ENCODE data around the gene NTN1.
A peak's percentile ranks its signal among the peaks of the same experiment; 100 is the strongest.
"Not testable (repeated sequence)": the region's sequence is repeated elsewhere in the genome, so short reads cannot be mapped to it uniquely, and the experiment has no call there.

NTN1 gene

DNA sequence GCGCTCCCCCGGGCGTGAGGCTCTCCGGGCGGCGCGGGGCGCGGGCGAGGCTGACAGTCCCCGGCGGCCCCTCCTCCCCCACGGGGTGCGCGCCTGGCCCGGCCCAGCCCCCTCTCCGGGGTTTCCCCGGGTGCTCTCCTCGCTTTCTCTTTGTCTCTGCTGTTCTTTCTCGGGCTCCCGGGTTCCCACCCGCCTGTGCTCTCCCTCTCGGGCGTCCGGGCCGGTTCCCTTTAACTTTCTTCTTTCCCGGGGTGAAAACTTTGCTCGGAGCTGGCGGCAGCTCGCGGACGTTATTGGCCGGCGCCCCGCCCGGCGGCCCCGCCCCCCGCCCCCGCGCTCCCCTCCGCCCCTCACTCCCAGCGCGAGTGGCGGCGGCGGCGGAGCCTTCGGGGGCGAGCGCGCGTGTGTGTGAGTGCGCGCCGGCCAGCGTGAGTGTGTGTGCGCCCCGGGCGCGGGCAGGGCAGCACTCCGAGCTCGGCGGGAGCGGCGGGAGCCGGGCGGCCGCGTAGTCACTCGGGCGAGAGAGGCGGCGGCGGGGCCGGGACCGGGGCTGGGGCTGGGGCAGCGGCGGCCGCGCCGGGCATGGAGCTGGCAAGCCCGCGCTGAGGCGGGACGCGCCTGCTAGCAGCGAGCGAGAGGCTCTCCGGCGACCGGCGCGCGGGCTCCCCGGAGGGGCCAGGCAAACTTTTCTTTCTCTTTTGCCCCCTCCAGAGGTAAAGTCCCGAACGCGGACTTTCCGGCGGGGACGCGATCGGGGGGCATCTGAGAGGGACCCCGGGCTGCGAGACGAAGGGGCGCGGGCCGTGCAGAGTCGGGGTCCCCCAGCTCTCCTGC is at the start of gene NTN1:
TSS of gene NTN1 (plus strand) at position 353 of the 834 bp plus-strand sequence. CDS start 864 bp downstream, outside the sequence.
- DNase-seq (ENCODE audit: low read depth) = no peak

- DNase-seq (ENCODE audit: low read depth) = no peak
Measured at GRCh38 chr17:8975091-8975725, 46.1 kb upstream of the NTN1 start.

- DNase-seq (ENCODE audit: low read depth) = no peak
Measured at GRCh38 chr17:8976638-8977037, 44.7 kb upstream of the NTN1 start.

DNA sequence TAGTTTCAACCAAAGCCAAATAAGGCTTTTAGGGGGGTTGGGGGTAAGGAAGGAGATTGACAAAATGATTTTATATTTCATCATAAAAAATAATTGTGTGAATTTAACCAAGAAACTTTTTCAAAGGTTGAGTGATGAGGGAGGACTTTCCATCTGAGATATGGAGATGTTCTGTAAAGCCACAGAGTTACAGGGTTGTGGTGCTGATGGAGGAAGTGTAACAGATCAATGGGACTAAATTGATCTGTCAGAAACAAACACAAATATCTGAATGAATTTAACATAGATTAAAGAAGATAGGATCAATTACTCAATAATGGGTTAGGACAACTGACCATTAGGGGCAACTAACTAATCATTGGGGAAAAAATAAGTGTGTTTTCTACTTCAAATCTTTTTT is 41.6 kb upstream of the NTN1 start:
- no peak for DNase-seq (ENCODE audit: low read depth)

GRCh38 chr17:8981443-8981842 is 39.9 kb upstream of the NTN1 start:
- DNase-seq (ENCODE audit: low read depth) = no peak

GRCh38 chr17:8984225-8984624 is 37.1 kb upstream of the NTN1 start:
- not testable (repeated sequence) for DNase-seq (ENCODE audit: low read depth)

- DNase-seq (ENCODE audit: low read depth) = no peak
Measured at GRCh38 chr17:8985054-8985701, 36.1 kb upstream of the NTN1 start.

GRCh38 chr17:8986295-8986694 is 35.0 kb upstream of the NTN1 start:
- no peak for DNase-seq (ENCODE audit: low read depth)

GRCh38 chr17:8988263-8988935 is 32.9 kb upstream of the NTN1 start:
- not testable (repeated sequence) for DNase-seq (ENCODE audit: low read depth)

DNA sequence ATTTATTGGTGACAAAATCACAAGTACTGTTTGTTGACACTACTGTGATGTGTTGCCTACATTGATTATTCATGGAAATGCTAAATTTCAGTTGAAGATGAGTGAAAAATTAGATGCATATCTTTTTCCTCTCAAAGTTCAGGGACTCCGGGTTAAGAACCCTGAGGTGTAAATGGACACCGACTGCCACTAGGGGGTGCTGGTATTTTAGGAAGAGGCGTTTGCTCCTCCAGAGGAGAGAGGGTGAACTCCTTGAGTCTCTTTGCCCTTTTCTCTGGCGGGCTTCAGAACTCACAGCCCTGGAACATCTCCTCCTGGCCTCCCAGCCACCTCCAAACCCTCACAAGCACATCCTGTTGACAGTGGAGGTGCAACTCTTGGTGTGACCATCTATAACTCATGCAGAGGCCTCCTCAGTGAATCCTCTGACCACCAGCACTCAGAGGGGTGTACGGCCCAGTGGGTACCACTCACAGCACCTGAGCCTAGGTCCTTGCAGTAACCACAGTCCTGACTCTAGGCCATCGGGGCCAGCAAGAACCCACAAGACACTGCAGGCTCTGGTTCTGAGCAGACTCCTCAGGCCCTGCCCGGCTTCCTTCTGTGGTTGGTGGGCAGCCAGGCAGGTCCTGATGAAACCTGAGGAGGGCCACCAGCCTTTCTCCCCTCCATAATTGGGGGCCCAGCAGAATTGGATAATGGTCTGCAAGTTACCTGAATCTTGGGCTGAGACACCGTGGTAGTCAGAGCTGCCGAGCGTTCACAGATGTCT is 29.6 kb upstream of the NTN1 start:
- DNase-seq (ENCODE audit: low read depth) = peak; percentile 44

- DNase-seq (ENCODE audit: low read depth) = peak; percentile 38
Measured at GRCh38 chr17:8994319-8994718, 27.0 kb upstream of the NTN1 start.

GRCh38 chr17:8995711-8996110 is 25.6 kb upstream of the NTN1 start:
- DNase-seq (ENCODE audit: low read depth) = no peak

DNA sequence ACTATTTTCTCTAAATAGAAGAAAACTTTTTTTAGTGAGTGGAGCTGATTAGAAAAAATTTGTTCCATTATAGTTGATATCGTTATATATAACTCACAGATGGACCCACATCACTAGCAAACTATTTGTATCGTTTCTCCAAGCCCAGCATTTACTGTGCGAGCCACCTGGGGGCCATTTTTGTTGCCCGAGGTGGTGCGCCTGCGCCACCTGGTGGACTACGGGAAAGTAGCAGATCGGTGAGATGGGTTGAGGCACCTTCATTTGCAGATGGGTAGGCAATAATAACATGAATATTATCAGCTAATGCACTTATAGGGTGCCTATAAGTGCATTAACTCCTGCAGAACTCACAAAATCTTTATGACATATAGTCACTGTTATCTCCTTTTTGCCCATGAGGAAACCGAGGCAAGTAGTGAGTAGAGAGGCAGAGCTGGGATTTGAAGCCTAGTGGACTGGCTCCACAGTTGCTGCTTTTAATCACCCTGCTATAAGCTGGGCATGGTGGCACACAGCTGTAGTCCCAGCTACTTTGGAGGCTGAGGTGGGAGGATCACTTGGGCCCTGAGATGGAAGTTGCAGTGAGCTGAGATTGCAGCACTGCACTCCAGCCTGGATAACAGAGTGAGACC is 23.2 kb upstream of the NTN1 start:
- DNase-seq (ENCODE audit: low read depth) = no peak

DNA sequence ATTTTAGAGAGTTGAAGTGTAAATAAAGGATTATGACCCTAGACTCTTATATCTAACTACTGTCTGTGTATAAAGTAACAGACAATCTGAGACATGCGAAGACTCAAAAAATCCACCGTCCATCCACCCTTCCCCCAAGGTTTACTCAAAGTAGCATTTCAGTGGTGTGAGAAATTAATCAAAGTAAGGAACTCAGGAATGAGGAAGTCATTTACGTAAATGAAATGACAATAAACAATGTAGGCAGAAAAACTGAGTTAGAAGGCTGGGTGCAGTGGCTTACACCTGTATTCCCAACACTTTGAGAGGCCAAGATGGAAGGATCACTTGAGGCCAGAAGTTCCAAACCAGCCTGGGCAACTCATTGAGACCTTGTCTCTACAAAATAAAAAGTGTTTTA is 19.8 kb upstream of the NTN1 start:
- DNase-seq (ENCODE audit: low read depth) = no peak

DNA sequence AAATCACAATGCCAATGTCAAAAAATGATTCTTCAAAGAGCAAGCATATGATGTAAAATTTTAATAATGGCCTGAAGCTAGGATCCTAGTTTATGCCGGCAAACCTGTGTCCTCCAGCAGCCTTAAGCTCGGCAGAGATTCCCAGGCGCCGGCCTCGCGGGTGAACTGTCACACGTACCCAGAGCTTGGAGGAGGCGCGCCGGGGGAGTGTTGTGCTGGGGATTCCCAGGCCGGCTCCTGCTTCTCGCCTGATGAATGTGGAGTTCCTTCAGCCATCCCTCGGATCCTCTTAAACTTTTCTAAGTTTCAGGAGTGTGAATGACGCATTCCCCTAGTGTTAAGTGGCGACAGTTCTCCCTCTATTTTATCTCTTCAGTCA is 19.1 kb upstream of the NTN1 start:
- no peak for DNase-seq (ENCODE audit: low read depth)

DNA sequence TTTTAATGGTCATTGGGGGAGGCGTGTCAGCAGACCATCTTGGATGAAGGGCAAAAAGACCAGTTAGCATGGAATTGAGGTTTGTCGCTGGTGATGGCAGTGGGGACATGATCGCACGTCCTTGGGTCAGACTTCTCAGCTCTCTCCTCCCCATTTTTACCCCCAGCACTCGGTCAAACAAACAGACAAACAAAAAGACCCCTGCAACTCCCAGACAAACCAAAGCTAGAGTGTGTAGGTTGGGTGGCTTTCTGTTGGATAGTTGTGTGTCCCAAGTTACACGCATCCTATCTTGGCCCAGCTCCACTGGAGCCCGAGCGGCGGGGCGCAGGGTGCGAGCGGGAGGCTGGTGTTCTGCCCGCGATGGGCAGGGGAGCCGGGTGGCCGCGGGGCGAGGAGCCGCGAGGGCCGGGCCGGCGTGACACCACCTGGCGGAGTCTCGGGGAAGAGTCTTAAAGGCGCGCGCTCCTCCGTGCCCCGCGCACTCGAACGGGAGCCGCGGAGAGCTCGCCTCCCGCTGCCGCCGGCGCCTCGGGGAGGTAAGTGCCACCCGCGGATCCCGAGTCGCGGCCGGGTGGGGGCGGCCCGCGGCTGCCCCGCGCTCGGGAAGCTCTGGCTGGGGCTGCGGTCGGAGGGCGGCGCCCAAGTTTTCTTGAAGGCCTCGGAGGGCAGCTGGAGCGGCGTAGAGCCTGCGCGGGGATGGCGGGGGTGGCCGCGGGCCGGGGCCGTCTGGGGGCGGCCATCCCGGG is 18.5 kb upstream of the NTN1 start:
- DNase-seq (ENCODE audit: low read depth) = no peak

GRCh38 chr17:9003355-9004131 is 17.8 kb upstream of the NTN1 start:
- DNase-seq (ENCODE audit: low read depth) = no peak

DNA sequence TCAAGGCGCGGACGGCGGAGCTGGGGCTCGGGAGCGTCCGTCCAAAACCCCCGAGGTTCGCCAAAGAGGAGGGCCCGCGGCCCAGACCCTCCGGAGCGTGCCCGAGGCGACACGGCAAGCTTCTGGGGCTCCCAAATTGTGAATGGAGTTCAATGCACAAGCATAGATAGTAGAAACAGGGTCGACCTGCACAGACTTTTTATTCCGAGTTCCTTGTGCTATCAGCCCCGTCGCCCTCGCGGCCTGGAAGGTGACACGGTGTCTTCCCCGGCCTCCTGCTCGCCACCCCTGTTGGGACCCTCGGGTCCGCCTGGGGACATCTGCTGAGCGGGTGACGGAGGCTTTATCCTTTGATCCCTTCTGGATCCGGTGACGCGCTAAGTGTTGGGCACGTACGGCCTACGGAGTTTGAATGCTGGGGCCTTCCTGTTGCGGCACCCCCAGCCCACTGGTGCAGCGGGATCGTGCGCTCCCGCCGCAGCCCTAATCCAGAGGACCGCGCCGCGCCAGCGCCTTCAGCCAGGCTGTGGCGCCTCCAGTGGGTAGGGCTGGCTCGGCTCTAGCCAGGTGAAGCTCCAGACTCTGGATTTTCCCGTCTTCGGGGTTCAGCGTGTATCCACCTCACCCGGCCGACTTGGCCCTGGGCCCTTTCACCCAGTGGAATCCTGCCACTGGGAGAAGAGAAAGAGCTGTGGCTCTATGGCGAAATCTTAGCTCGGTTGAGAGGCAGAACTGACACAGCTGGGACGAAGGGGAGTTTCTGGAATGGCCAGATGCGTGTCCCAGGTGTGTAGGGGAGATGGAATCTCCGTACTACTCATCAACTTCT is 17.0 kb upstream of the NTN1 start:
- DNase-seq (ENCODE audit: low read depth) = no peak

DNA sequence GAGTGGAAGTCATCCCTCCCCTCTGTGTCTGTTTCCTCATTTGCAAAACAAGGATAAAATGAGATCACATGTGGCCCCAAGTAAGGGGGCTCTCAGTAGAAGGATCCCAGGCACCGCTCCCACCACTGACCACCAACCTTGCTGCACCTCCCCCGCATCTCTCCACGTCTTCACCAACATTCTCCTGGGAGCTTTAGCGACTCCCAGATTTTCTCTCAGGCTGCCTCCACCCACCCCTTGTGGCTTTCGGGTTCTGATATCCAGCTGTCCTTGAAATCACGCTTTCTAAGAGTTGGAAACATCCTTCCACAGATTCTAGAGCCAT is 16.4 kb upstream of the NTN1 start:
- DNase-seq (ENCODE audit: low read depth) = no peak

Data from CMK (cell line).